ENCODE measurements around the gene GPR26. TPM values are rescaled to one million over a fixed set of nuclear protein-coding genes. Genes with fewer than 3 reads are reported as not detected.

The GPR26 gene
- total and polyA plus RNA-seq, 2 experiments from 2014 or later, result not detected

DNA sequence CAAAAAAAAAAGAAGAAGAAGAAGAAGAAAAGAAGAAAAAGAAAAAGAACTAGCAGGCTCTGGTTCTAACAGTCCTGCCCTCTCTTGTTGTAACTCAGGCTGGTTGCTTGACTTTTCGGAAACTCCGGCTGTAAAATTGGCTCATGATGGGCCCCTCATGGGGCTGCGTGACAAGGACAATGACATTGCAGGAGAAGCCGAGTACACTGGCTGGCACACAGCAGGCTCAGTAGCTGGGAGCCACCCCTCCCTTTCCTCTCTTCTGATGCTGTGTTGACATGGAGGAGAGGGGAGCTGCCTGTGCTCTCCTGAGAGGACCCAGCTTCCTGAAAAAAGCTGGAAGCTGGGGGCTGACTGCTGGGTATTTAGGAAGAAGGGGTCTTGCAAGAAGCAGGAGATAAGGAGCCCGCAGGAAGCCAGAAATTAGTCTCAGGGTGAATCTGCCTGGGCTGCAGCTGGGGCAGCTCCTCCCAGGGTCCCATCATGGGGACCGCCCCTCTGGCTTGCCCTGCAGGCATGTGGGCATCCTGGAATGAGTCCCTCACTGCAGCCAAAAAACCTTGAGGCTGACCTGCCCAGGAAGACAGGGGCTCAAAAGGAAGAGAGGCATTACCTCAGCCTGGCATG, 14.6 kb upstream of the GPR26 start:
- 87% methylated on average over 6 of the region's 6 CpGs for WGBS (ENCODE audit: low lambda C conversion rate, missing lambda C conversion rate)

GRCh38 chr10:123655751-123656150, 10.4 kb upstream of the GPR26 start:
- Histone ChIP-seq H3K4me3 (no peak overlapping the region), H2AFZ (no peak overlapping the region), H3K36me3 (replicated peaks; ENCODE audit: insufficient read depth, low read depth) (no peaks in the 10 kb centered on the region), H3K9me2 (replicated peaks; ENCODE audit: insufficient read depth) (no peaks in the 10 kb centered on the region), H3K9me3 (ENCODE audit: low read depth) (no peaks in the 10 kb centered on the region), H3K79me2 (no peaks in the 10 kb centered on the region), H3K4me1 (ENCODE audit: insufficient read depth) (no peaks in the 10 kb centered on the region), H3K4me2 (no peak overlapping the region), H3K27me3 (peaks cover 23% of the 10 kb centered on the region), H4K20me1 (ENCODE audit: insufficient read depth, poor library complexity, severe bottlenecking) (no peaks in the 10 kb centered on the region), H3K27ac (no peak overlapping the region)
- WGBS (ENCODE audit: low lambda C conversion rate, missing lambda C conversion rate), result 14% methylated on average over 2 of the region's 2 CpGs
- TF ChIP-seq EZH2phosphoT487 (IDR thresholded peaks at IDR 0.05; ENCODE audit: low read depth, severe bottlenecking, unreplicated experiment) (no peak), CTCF (IDR thresholded peaks at IDR 0.05; ENCODE audit: poor library complexity) (no peak), EZH2 (IDR thresholded peaks at IDR 0.05; ENCODE audit: borderline replicate concordance) (no peak)
- DNase-seq (ENCODE audit: low spot score), result no peak

More for the DNA sequence above, 14.6 kb upstream of the GPR26 start:
- Histone ChIP-seq H3K27me3 (peaks cover 38% of the 10 kb centered on the region), H3K9me3 (ENCODE audit: low read depth) (no peaks in the 10 kb centered on the region), H3K4me1 (ENCODE audit: insufficient read depth) (no peaks in the 10 kb centered on the region), H2AFZ (no peak overlapping the region), H4K20me1 (ENCODE audit: insufficient read depth, poor library complexity, severe bottlenecking) (no peaks in the 10 kb centered on the region), H3K36me3 (replicated peaks; ENCODE audit: insufficient read depth, low read depth) (no peaks in the 10 kb centered on the region), H3K4me2 (no peak overlapping the region), H3K27ac (no peak overlapping the region), H3K9me2 (replicated peaks; ENCODE audit: insufficient read depth) (no peaks in the 10 kb centered on the region), H3K4me3 (no peak overlapping the region), H3K79me2 (no peaks in the 10 kb centered on the region)
- TF ChIP-seq EZH2 (IDR thresholded peaks at IDR 0.05; ENCODE audit: borderline replicate concordance) (no peak), CTCF (IDR thresholded peaks at IDR 0.05; ENCODE audit: poor library complexity) (no peak), EZH2phosphoT487 (IDR thresholded peaks at IDR 0.05; ENCODE audit: low read depth, severe bottlenecking, unreplicated experiment) (no peak)
- no peak for DNase-seq (ENCODE audit: low spot score)

GRCh38 chr10:123663522-123663921, 2.6 kb upstream of the GPR26 start:
- no peaks in the 10 kb centered on the region for H4K20me1 ChIP-seq (ENCODE audit: insufficient read depth, poor library complexity, severe bottlenecking)
- no peaks in the 10 kb centered on the region for H3K9me2 ChIP-seq (replicated peaks; ENCODE audit: insufficient read depth)
- H3K27ac ChIP-seq, result no peak overlapping the region
- no peaks in the 10 kb centered on the region for H3K79me2 ChIP-seq
- no peak overlapping the region for H3K4me2 ChIP-seq
- no peaks in the 10 kb centered on the region for H3K36me3 ChIP-seq (replicated peaks; ENCODE audit: insufficient read depth, low read depth)
- WGBS (ENCODE audit: low lambda C conversion rate, missing lambda C conversion rate), result 28% methylated on average over 3 of the region's 3 CpGs
- H3K4me1 ChIP-seq (ENCODE audit: insufficient read depth), result no peaks in the 10 kb centered on the region
- DNase-seq (ENCODE audit: low spot score), result no peak
- peaks cover 48% of the 10 kb centered on the region for H3K27me3 ChIP-seq
- no peak for TF ChIP-seq CTCF (IDR thresholded peaks at IDR 0.05; ENCODE audit: poor library complexity)
- TF ChIP-seq EZH2 (IDR thresholded peaks at IDR 0.05; ENCODE audit: borderline replicate concordance), result no peak
- TF ChIP-seq EZH2phosphoT487 (IDR thresholded peaks at IDR 0.05; ENCODE audit: low read depth, severe bottlenecking, unreplicated experiment), result no peak
- H2AFZ ChIP-seq, result no peak overlapping the region
- no peak overlapping the region for H3K4me3 ChIP-seq
- H3K9me3 ChIP-seq (ENCODE audit: low read depth), result no peaks in the 10 kb centered on the region
